Spleen (tissue), 7 donors: ENCODE measurements around the gene SGTA.

Experiments
- POLR2A ChIP-seq, 3 donors: fragments of 450-650 bp; IDR thresholded peaks; one replicate each; pipeline ENCODE4 v1.5.1; 2017; ENCODE audit warnings: antibody characterized with exemption in 3 of 3, mild to moderate bottlenecking in 1 of 3
- TF ChIP-seq, protein P1 (sequence below), 11 experiments: fragments of 200-600 bp in 7 of 11; fragments of 450-650 bp in 4 of 11; sonication (generic) in 4 of 11; IDR thresholded peaks in 8 of 11; conservative IDR thresholded peaks in 3 of 11; 1 replicate in 7 of 11; 2 replicates in 4 of 11; pipeline versions ENCODE4 v1.4.0 to v1.8.0; 2016 to 2021; ENCODE audit warnings: antibody characterized with exemption in 11 of 11, inconsistent platforms in 4 of 11, mild to moderate bottlenecking in 1 of 11
- donor health status: DM: no; HTN: no; CAD: no; lungs with moderate emphysema.
- donor health status: DM: no; HTN: no; CAD: no.
- donor health status: DM: no; HTN: no; CAD: no.

DNA sequence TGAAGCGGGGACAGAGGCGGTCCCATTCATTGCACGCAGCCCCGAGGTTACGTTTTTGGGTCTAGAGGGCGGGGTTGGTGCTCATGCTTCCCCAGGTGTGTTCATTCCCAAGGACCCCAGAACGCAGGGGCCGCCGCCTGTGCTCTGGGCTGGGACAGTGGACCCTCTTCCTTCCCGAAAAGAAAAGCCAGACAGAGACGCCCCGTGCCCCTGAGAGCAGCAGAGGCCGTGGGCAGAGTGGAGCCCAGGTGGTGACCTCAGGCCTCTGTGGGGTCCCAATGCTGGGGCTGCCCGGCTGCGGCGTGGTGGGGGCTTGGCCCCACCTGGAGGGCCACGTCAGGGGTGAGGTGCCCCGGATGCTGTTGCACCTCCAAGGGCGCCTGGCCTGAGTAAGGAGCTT, 15.4 kb downstream of the SGTA start:
- no peak for TF ChIP-seq POLR2A (IDR thresholded peaks at IDR 0.05)
- TF ChIP-seq, protein P1, sequence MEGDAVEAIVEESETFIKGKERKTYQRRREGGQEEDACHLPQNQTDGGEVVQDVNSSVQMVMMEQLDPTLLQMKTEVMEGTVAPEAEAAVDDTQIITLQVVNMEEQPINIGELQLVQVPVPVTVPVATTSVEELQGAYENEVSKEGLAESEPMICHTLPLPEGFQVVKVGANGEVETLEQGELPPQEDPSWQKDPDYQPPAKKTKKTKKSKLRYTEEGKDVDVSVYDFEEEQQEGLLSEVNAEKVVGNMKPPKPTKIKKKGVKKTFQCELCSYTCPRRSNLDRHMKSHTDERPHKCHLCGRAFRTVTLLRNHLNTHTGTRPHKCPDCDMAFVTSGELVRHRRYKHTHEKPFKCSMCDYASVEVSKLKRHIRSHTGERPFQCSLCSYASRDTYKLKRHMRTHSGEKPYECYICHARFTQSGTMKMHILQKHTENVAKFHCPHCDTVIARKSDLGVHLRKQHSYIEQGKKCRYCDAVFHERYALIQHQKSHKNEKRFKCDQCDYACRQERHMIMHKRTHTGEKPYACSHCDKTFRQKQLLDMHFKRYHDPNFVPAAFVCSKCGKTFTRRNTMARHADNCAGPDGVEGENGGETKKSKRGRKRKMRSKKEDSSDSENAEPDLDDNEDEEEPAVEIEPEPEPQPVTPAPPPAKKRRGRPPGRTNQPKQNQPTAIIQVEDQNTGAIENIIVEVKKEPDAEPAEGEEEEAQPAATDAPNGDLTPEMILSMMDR (IDR thresholded peaks at IDR 0.05 in 8 of 11, conservative IDR thresholded peaks at IDR 0.05 in 3 of 11): no peak
